GM10266 (cell line): ENCODE measurements around the gene ZNF317.
"Not testable (repeated sequence)": the region's sequence is repeated elsewhere in the genome, so short reads cannot be mapped to it uniquely, and the experiment has no call there.

Source experiments
- DNase-seq: peaks from one replicate; pipeline ENCODE4 v3.0.0; 2012; ENCODE audit errors: extremely low spot score
- TF ChIP-seq, protein P1 (sequence below): IDR thresholded peaks from 2 replicates; pipeline ENCODE4 v1.5.1; 2012; ENCODE audit warnings: mild to moderate bottlenecking, low read depth; ENCODE audit not compliant: control insufficient read depth, insufficient read depth; ENCODE audit errors: missing control alignments

The ZNF317 gene

DNA sequence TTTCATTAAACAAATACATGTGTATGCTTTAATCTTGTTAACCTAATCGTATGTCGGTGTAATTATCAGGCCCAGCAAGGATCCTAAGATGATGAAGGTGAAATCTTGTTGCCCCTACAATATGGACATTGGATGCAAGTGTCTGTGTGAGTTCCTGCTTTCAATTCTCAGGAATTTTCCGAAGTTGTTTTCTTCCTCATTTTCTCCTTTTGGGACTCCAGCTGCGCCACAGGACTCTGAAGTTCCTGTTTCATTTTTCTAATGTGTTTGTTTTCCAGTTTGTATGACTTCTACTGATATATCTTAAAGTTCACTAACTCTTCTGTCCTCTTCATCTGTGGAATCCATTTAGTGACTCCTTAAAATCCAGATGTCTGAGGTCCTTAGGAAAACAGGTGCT is 26.6 kb downstream of the ZNF317 start:
- TF ChIP-seq, protein P1, sequence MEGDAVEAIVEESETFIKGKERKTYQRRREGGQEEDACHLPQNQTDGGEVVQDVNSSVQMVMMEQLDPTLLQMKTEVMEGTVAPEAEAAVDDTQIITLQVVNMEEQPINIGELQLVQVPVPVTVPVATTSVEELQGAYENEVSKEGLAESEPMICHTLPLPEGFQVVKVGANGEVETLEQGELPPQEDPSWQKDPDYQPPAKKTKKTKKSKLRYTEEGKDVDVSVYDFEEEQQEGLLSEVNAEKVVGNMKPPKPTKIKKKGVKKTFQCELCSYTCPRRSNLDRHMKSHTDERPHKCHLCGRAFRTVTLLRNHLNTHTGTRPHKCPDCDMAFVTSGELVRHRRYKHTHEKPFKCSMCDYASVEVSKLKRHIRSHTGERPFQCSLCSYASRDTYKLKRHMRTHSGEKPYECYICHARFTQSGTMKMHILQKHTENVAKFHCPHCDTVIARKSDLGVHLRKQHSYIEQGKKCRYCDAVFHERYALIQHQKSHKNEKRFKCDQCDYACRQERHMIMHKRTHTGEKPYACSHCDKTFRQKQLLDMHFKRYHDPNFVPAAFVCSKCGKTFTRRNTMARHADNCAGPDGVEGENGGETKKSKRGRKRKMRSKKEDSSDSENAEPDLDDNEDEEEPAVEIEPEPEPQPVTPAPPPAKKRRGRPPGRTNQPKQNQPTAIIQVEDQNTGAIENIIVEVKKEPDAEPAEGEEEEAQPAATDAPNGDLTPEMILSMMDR, result no peak
- no peak for DNase-seq

DNA sequence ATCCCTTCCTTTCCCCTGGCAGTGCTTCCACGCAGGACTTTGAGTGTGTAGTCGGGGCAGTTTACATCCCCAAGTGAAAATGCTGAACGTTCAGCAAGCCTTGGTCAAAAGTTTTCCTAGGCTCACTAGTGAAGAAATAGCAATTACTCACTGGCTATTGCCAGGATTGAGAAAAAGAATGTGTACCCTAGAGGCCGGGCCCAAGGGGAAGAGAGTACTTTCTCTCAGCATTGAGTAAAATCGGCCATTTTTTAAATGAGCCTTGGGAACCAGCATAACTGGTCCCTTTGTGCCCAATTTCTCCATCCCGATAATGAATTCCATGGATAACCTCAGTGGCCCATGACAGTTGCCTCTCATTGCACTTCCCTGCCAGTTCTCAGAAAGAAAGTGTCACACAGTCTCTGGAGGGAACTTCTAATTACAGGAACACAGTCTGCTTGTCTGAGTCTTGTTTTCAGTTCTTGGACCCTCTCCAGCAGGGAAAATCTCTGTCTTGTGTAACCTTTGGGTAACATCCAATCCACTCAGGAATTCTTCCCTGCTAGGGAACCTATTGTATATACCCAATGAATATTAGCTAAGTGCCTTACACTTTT is 31.3 kb downstream of the ZNF317 start:
- no peak for DNase-seq
- TF ChIP-seq, protein P1, result no peak

DNA sequence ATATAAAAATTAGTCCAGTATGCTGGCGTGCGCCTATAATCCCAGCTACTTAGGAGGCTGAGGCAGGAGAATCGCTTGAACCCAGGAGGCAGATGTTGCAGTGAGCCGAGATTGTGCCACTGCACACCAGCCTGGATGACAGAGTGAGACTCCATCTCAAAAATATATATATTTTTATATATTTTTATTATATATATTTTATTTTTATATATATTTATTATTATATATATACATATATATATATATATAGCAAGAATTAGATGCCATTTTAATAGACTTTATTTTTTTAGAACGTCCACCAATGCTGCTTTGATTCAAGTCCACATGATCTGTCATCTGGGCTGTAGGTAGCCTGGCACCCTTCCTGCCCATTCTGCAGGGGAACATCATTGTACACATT is 35.1 kb downstream of the ZNF317 start:
- TF ChIP-seq, protein P1, result no peak
- DNase-seq, result no peak

DNA sequence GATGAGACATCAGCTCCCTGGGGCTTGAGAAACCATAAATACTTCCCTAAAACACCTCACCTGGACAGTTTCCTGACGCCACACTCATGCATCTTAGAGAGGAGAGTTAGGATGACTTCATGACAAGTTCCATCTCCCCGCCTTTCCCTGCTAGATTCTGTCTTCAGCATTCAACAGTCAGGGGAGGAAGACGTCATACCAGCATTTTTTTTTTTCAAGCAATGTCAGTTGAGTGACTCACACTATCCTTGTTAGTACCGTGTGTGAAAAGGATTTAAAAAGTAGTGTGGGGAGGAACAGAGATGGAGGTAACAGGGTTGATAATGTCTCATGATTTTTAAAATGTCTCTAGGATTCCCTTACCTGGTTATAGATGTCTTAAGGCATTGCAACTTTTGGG is 38.7 kb downstream of the ZNF317 start, which contains the start of gene OR7D2:
Gene OR7D2 (plus strand): TSS at position 79 of the 400 bp plus-strand sequence. CDS start 6,803 bp downstream, outside the sequence.
- TF ChIP-seq, protein P1, result no peak
- DNase-seq, result no peak

DNA sequence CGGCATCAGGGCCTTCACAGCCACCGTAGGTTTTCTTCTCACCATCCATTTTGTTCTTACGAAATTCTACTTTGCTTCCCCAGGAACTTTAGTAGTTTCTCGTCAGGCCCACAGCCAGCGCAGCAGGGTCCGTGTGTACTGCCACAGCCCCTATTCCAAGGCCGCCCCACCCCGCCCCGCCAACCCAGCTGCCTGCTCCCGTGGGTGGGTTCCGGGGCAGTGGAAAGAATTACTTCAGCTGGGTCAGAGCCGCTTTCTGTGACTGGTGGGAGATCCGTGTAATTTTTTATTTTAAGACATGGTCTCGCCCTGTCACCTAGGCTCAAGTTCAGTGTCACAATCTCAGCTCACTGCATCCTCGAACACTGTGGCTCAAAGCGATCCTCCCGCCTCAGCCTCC is 42.8 kb downstream of the ZNF317 start:
- TF ChIP-seq, protein P1, result no peak
- no peak for DNase-seq

DNA sequence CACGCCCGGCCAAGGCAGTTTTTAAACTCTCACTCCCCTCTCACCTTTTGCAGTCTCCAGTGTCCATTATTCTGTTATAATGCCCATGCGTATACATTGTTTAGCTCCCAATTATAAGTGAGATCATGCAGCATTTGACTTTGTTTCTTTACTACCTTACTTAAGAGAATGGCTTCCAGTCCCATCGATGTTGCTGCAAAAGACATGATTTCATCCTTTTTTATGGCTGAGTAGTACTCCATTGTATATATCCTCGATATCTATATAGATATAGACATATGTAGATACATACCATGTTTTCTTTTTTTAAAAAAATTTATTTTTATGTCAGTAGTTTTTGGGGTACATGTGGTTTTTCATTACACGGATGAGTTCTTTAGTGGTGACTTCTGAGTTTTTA is 47.0 kb downstream of the ZNF317 start:
- TF ChIP-seq, protein P1, result no peak
- no peak for DNase-seq

DNA sequence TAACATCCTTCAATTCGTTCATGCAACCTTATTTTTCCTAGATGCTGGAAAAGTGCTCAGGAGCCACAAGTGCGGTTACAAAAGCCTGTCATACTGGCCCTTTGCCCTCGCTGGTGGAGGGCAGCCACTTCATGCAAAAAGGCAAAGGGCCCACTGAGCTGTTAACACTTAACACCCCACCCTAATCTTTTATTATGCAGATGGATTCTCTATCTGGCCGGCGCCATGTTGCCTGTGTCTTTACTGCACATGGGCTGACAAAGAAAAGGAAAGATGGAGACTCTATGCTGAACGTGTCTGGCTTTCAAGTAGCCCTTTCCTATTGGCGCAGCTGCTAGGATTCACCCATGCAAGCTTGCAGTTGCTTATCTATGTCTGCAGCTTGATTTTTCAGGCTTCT is 49.3 kb downstream of the ZNF317 start:
- TF ChIP-seq, protein P1, result no peak
- no peak for DNase-seq

DNA sequence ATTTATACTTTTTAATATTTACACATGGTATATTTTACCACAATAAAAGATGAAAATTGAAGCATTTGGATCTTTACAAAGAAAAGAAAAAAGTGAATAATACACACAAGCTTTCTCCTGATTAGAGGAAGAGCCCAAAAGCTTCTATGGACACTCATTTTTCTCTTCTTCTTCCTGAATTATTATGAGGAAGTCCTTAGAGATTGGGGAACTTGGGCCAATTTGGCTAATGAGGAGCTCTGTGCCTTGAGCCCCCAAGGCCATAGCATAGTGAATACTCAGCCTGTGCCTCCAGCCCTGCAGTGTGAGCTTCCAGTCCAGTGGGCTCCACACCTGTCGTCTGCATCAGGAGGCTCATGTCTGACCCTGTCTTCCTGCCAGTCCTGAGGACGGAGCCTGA is 57.8 kb downstream of the ZNF317 start:
- DNase-seq, result not testable (repeated sequence)
